A673 (cell line): ENCODE measurements around the gene TNS1.

Experiments used
- EZH2 ChIP-seq: fragments of 200-600 bp; sonication (generic); IDR thresholded peaks from 2 replicates; pipeline ENCODE4 v1.6.1; 2017; ENCODE audit warnings: borderline replicate concordance, low read depth, mild to moderate bottlenecking, mixed read lengths, antibody characterized with exemption, low read length; ENCODE audit not compliant: poor library complexity, severe bottlenecking
- TF ChIP-seq, protein P1 (sequence below): fragments of 300-800, 200-600 bp; sonication (generic); conservative IDR thresholded peaks from 2 replicates; pipeline ENCODE4 v1.5.1; 2017; ENCODE audit warnings: low read depth, mild to moderate bottlenecking, antibody characterized with exemption, low read length, moderate library complexity, mixed read lengths

DNA sequence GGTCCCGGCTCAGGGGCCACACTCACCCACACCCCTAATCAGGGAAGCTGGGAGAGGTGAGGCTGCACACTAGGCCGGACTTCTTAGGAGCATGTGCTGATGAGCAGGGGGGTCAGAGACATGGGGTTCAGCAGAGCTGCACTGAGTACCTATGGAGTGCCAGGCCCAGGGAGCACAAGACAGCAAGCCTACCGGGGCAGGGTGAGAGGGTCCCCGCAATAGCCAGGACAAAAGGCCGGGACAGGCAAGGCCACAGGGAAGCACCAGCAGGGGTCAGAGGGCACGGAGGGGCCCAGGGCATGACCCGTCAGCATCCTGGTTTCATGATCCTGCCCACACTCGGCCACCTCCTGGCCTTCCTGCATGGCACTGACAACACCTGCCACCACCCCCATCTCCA, 73.5 kb downstream of the TNS1 start:
- TF ChIP-seq, protein P1, sequence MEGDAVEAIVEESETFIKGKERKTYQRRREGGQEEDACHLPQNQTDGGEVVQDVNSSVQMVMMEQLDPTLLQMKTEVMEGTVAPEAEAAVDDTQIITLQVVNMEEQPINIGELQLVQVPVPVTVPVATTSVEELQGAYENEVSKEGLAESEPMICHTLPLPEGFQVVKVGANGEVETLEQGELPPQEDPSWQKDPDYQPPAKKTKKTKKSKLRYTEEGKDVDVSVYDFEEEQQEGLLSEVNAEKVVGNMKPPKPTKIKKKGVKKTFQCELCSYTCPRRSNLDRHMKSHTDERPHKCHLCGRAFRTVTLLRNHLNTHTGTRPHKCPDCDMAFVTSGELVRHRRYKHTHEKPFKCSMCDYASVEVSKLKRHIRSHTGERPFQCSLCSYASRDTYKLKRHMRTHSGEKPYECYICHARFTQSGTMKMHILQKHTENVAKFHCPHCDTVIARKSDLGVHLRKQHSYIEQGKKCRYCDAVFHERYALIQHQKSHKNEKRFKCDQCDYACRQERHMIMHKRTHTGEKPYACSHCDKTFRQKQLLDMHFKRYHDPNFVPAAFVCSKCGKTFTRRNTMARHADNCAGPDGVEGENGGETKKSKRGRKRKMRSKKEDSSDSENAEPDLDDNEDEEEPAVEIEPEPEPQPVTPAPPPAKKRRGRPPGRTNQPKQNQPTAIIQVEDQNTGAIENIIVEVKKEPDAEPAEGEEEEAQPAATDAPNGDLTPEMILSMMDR: no peak
- TF ChIP-seq EZH2: no peak
